Hematopoietic multipotent progenitor cell treated with erythropoietin and hydrocortisone succinate and interleukin-3 and kit ligand, for 4 days (in vitro differentiated cells): ENCODE measurements around the gene THADA.
"Not testable (repeated sequence)": the region's sequence is repeated elsewhere in the genome, so short reads cannot be mapped to it uniquely, and the experiment has no call there.

ENCODE experiments used
- DNase-seq: peaks from one replicate; pipeline ENCODE4 v3.0.0-alpha.2; 2015

Gene THADA

DNA sequence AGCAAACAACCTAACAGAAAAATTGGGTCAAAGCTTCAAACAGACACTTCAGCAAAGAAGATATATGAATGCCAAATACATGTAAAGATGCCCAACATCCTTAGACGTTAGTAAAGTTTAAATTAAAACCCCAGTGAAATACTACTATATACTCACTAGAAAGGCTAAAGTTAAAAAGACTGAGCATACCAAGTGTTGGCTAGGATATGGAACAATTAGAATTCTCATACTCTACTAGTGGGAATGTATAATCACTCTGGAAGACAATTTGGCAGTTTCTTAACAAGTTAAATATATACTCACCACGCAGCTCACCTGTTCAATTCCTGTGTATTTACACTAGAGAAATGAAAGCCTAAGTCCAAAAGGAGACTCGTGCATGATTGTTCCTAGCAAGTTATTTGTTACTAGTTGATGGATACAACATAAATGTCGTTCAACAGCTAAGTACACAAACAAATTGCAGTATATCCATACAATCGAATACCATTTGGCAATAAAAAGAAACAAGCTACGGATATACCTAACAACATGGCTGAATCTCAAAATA lies 185.7 kb downstream of the THADA start:
- no peak for DNase-seq

- peak; percentile 73 for DNase-seq
These were observed 187.3 kb downstream of the THADA start for GRCh38 chr2:43408407-43409160.

DNA sequence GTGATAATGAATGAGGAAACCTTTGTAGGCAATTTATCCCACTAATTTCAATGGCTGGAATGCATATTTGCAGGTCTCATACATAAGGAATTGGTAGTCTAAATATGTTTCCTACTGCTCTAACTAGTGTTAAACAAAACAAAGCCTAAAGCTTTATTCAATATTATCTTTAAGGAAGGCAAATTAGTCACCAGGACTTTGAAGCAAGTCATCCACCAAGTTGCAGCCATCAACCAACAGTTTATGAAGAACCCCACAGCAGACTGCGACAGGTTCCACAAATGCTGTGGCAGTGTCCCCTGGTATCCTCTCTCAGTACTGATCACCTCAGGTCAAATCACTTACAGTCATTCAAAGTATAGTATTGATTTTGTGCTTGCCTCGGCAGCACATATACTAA lies 187.9 kb downstream of the THADA start:
- DNase-seq: no peak

GRCh38 chr2:43406651-43407279 lies 189.1 kb downstream of the THADA start:
- no peak for DNase-seq

GRCh38 chr2:43405829-43406228 lies 190.0 kb downstream of the THADA start:
- peak; percentile 23 for DNase-seq

DNA sequence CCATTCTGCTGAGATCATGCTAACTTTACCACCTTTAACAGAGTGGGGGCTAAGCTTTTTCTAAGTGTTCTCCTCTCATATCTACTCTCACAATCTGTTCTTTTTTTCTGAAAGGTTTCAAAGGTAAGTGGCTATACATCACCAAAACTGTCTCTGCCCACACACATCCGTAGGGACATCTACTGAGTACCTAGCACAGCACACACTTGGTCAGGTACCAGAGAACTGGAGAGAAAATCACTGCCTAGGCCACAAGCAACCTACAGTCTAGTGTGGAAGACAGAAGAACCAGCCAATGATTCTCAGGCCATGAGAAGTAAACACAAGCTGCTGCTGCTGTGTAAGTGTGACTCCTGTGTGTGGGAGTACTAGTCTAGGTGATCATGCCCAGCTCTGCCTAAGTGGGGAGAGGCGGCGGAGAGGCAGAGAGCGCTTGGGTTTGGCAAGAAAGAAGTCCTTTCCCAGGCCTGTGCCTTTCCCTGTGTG lies 193.3 kb downstream of the THADA start:
- DNase-seq: no peak

GRCh38 chr2:43402002-43402401 lies 193.8 kb downstream of the THADA start:
- DNase-seq: no peak

DNA sequence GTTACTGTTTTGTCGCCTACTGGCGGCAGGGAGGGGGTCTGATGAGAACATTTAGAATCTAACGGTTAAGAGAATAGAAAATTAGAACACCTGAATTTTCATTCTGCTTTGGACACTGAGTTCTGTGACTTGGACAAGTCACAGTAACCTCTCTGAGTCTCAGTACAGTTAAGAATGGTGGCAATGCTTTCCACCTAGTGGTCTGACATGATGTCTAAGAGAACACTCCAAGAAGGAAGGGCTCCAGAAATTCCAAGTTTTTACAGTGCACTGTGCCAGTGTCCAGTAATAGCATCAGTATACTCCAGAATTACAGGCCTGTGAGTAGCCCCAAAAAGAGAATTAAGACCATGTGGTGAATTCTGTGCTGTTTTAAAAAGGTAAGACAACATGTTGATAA lies 195.3 kb downstream of the THADA start:
- no peak for DNase-seq

DNA sequence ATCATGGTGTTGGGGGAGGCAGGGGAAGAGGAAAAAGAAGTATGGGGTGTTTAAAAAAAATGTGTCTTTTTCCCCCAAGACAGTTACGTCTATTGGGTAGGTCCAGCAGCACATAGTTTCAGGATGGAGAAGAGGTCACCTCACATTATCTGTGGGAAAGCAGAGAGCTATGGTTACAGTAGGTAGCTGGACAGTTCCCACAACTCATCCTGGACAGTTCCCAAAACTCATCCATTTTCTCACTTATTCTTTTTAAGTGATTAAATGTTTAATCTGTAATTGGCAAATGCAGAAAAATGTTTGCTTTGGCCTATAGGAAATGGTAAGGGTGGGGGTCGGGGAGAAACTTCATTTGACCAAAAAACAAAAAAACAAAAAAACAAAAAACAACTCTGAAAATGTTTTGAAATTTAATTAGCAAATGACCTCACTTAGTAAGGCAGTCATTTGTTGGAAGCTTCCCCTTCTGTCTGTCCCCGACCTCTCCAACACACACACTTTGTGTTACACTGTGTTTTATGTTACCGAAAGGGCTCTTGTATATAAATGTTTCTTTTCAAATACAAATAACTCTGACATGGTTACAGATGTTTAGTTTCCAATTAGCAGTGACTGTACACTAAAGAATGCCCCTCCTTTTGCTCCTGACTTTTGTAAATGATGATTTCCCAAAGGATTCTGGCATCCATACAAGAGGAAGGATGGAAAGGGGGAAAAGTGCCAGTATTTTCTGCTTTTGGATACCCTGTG lies 196.1 kb downstream of the THADA start:
- no peak for DNase-seq

DNA sequence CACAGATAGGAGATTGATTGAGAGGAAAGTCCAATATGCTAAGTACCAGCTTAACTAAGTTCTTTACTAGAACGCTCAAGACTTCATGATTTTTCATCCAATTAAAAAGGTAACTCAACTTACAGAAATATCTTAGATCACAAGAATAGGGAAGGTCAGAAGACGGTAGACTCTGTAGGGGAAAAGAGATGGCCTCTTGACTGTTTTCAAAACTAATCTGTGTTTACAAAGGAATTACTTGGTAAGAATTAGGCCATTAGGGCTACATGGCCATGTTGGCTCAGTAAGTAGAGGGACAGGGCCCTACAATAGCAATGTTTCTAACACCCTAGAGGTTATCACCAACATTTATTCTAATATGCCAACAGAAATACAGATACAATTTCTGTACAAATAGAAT lies 196.7 kb downstream of the THADA start:
- no peak for DNase-seq

DNA sequence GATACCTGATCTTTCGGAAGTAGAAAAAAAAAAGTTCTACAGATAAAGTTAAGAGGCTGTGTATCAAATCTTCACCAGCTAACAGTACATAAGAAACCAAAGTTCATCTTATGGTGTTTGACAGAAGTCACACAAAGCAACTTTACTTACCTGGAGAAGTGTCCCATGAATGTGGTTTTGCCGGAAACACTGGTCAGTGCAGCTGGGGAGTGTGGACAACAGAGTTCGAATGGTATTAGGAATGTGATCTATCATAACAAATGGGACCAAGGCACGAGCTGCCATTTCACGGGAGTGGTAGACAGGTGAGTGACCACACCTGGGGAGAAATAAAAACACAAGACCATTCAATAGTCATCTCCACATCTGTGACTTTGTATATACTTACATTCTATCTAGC lies 198.0 kb downstream of the THADA start:
- no peak for DNase-seq

DNA sequence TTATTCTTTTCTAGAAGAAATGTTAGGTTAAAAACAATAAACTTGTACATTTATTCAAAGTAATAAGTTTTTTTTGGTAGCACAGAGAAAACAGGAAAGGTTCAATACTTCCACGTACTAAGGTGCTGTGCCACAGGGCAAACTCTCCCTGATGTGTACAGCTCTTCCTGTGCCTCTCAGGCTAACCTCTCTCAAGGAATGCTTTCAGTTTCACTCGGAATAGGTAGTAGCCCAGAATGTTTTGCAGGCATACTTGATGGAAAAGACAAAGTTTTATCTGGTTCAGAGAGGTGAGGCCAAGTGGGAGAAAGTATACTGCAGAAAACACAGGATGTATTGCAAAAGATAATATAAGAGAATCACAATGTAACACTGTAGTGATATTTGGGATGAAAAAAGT lies 198.4 kb downstream of the THADA start:
- DNase-seq: no peak

- DNase-seq: not testable (repeated sequence)
These were observed 199.5 kb downstream of the THADA start for GRCh38 chr2:43396344-43396743.

DNA sequence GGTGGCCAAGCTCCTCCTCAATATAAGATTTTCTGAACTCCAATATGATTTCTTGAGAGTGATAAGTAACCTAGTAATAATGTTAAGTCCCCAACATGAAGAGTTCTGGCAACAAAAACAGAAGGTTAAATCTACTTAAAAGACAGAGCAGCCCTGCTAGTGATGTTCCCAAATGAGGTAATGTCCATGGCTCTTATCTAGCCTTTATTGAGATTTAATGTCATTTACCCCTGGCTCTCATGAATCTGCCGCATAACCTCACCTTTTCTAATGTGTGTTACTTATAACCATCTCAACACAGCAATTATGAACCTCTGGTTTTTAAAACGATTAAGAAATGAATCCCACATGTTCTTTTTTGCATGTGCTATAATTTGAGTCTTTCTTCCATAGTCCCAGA lies 201.9 kb downstream of the THADA start:
- DNase-seq: no peak

DNA sequence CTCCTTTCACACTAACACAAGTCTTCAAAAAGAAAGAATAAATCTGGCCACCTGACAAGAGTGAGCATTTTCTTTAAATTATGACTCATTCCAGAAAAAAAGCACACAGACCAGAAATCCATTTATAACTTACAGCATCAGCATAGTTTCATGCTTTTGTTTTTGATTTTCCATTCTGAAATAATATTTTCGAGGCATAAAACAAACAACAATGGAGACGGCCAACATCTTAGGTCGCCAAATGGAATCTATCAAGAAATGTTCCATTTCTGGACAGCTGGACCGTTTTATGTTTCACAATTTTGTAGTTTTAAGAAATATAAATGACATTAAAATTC lies 204.0 kb downstream of the THADA start:
- DNase-seq: no peak

- DNase-seq: no peak
These were observed 204.5 kb downstream of the THADA start for GRCh38 chr2:43391201-43391877.

DNA sequence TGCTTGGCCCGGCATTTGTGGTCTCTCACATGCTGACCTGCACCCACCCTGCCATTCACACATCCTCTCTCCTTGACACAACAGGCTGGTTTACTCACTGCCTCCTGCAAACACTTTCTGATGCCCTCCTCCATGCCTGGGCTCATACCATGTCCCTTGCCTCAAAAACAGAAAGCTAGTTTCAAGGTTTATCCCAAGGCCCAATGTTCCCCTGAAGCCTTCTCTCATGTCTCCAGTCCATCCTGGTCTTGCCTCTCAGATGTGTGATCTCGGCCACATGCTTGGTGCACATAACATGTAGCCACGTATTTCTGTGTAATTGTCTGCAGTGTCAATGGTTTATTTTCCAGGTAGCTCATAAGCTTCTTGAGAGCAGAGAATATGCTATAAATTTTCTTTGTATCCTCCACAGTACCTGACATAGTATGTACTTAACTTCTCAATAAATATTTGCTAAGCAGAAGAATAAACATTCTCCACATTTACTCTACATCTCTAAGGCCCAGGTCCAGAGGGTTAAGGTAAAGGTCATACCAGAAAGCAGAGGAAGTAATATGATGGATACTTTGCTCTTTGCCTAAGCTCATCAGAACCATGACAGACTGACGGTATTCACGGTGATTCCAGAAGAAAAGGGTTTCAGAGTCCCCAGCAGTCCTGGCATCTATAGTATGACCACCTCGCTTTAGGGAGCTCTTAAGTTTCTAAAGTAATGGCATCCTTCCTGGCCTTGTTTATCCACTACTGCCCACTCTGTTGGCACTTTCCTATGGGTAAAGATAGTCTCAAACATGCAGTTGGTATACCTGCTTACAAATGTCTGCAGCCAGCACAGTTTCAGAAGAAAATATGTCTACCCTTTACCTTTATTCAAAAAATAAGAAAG lies 206.0 kb downstream of the THADA start:
- no peak for DNase-seq

DNA sequence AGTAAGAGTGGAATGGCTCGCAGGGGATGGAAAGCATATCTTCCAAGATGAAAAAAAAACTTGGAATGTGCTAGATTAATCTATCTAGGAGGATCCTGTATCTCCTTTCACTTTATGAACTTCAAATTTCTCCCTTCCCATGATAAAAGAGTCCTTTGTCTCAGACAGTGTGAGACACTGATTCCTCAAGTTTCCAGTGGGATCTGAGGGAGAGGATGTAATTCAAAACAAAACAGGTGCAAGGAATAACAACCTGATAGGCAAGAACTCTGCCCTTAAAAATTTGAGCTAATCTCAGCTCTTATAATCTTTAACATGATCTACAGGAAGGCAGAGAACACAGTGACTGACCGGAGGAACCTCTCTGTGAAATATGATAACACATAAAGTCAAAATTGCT lies 207.5 kb downstream of the THADA start:
- no peak for DNase-seq

DNA sequence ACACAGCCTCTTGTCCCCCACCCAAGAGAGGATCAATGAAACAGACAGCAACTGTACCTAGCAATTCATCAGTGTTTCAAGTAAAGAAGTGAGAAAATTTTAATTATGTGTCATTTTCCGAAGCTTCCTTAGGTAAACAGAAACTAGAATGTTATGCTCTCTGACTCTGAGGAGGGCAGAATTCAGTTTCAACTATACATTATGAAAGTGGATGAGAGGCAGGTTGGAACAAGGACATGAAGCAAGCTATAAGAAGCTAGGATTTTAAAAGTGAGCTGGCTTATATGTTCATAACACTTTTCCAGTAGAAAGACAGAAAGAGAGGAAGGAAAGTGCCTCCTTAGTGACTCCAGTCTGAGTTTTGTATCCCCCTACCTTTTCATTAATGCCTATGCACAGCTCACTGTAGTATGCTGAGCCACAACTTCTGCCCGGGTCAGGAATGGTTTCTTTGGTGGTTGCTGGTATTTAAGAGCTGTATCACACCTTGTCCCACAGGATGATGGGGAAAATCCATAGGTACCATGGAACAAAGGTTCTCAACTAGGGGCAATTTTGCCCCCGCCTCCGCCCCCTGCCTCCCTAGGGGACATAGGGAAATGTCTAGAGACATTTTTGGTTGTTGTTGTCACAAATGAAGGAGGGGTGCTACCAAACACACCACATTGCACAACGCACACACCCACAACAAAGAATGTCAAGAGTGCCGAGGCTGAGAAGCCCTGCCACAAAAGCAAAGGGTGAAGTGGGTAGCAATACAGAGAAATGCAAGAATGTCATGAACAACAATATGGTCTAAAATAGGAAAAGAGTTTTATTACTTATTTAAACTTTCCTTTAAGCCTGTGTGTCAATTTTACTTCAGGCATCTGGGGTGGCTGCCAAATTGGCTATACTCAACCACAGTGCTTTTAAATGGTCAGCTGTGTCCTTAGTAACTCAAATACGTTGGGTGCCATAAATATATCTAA lies 208.5 kb downstream of the THADA start:
- DNase-seq: no peak

DNA sequence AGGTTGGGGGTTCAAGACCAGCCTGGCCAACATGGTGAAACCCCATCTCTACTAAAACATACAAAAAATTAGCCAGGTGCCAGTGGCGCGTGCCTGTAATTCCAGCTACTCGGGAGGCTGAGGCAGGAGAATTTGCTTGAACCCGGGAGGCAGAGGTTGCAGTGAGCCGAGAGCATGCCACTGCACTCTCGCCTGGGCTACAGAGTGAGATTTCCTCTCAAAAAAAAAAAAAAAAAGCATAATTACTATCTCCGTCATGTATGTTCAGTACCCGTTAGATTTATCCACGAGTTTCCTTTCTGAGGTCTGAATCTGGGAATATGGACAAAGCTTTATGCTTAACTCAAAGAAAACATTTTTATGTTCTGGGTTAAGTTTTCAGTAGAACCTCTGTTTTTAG lies 209.2 kb downstream of the THADA start:
- DNase-seq: not testable (repeated sequence)

GRCh38 chr2:43384143-43384542 lies 211.7 kb downstream of the THADA start:
- no peak for DNase-seq
